Skeletal muscle cell (primary cell): ENCODE data around the gene C11orf98.
"Not testable (repeated sequence)": the region's sequence is repeated elsewhere in the genome, so short reads cannot be mapped to it uniquely, and the experiment has no call there.

Experiments
- DNase-seq: peaks from one replicate; pipeline ENCODE4 v3.0.0-alpha.2; 2010; ENCODE audit warnings: low read depth
- H3K4me3 ChIP-seq: 2 replicates; pipeline ENCODE4 v1.5.1; 2011; ENCODE audit warnings: low read depth, mild to moderate bottlenecking, control low read depth, low read length, moderate library complexity

The C11orf98 gene

GRCh38 chr11:62665075-62665598 is at the start of gene C11orf98, which contains the start of gene CSKMT:
Gene C11orf98 (minus strand): TSS chr11:62665210. CDS start chr11:62665169, 41 bp downstream.
Gene CSKMT (plus strand): TSS chr11:62665312. CDS start chr11:62665880, 568 bp downstream.
- peak within 1 kb of the TSS; percentile 88 for H3K4me3 ChIP-seq
- peak; percentile 76 for DNase-seq

GRCh38 chr11:62713343-62713742 is 48.3 kb upstream of the C11orf98 start:
- no peak for DNase-seq
- H3K4me3 ChIP-seq = no peak overlapping the region

- no peak for DNase-seq
- no peak overlapping the region for H3K4me3 ChIP-seq
Observed at GRCh38 chr11:62712861-62713260, 47.9 kb upstream of the C11orf98 start.

- no peak for DNase-seq
- H3K4me3 ChIP-seq = no peak overlapping the region
Observed at GRCh38 chr11:62712276-62712812, 47.3 kb upstream of the C11orf98 start.

GRCh38 chr11:62710001-62710345 is 45.0 kb upstream of the C11orf98 start:
- DNase-seq = no peak
- peak overlapping the region; percentile 54 for H3K4me3 ChIP-seq

- peak; percentile 86 for DNase-seq
- H3K4me3 ChIP-seq = peak overlapping the region; percentile 54
Observed at GRCh38 chr11:62709247-62710000, 44.4 kb upstream of the C11orf98 start.

- H3K4me3 ChIP-seq = peak overlapping the region; percentile 54
- no peak for DNase-seq
Observed at GRCh38 chr11:62708793-62709192, 43.8 kb upstream of the C11orf98 start.

- peak overlapping the region; percentile 54 for H3K4me3 ChIP-seq
- DNase-seq = no peak
Observed at GRCh38 chr11:62708392-62708791, 43.4 kb upstream of the C11orf98 start.

GRCh38 chr11:62707277-62707861 is 42.4 kb upstream of the C11orf98 start, which contains the start of the genes BSCL2 and GNG3:
Gene BSCL2 (minus strand): TSS chr11:62707424. CDS start chr11:62707195, 229 bp downstream.
Gene GNG3 (plus strand): TSS chr11:62707676. CDS start chr11:62708296, 620 bp downstream.
- peak within 1 kb of the TSS; percentile 61 for H3K4me3 ChIP-seq
- no peak for DNase-seq

GRCh38 chr11:62706850-62707247 is 41.8 kb upstream of the C11orf98 start:
- peak overlapping the region; percentile 61 for H3K4me3 ChIP-seq
- no peak for DNase-seq

- peak overlapping the region; percentile 61 for H3K4me3 ChIP-seq
- DNase-seq = peak; percentile 77
Observed at GRCh38 chr11:62705880-62706849, 41.2 kb upstream of the C11orf98 start.

- no peak for DNase-seq
- H3K4me3 ChIP-seq = peak overlapping the region; percentile 61
Observed at GRCh38 chr11:62705413-62705812, 40.4 kb upstream of the C11orf98 start.

- not testable (repeated sequence) for DNase-seq, H3K4me3 ChIP-seq
Observed at GRCh38 chr11:62703921-62704320, 38.9 kb upstream of the C11orf98 start.

GRCh38 chr11:62702246-62702645 is 37.2 kb upstream of the C11orf98 start:
- DNase-seq = no peak

GRCh38 chr11:62694455-62695167 is 29.6 kb upstream of the C11orf98 start:
- H3K4me3 ChIP-seq = no peak overlapping the region
- DNase-seq = no peak

More at GRCh38 chr11:62702246-62702645, 37.2 kb upstream of the C11orf98 start:
- H3K4me3 ChIP-seq = no peak overlapping the region

- not testable (repeated sequence) for H3K4me3 ChIP-seq, DNase-seq
Observed at GRCh38 chr11:62693624-62694023, 28.6 kb upstream of the C11orf98 start.

- H3K4me3 ChIP-seq = no peak within 1 kb of the TSS
- DNase-seq = peak; percentile 71
Observed at GRCh38 chr11:62689421-62690183, 24.6 kb upstream of the C11orf98 start, which contains the start of gene LRRN4CL. Gene LRRN4CL (minus strand): TSS chr11:62689530. CDS start chr11:62688508, 1,022 bp downstream.

- H3K4me3 ChIP-seq = no peak overlapping the region
- DNase-seq = no peak
Observed at GRCh38 chr11:62688491-62688890, 23.5 kb upstream of the C11orf98 start.
